GM12878 (cell line): ENCODE data around the gene NUP35.

Source experiments
- BCL3 ChIP-seq: IDR thresholded peaks from 2 replicates; pipeline ENCODE4 v1.6.1; 2011; ENCODE audit warnings: borderline replicate concordance, low read depth, mild to moderate bottlenecking, moderate library complexity, low read length; ENCODE audit not compliant: insufficient read depth, poor library complexity, severe bottlenecking
- BHLHE40 ChIP-seq, 2 experiments: fragments of 450-650 bp in 1 of 2; IDR thresholded peaks; 2 replicates each; pipeline ENCODE4 v1.6.1; 2011 to 2017; ENCODE audit warnings: low read depth in 2 of 2, borderline replicate concordance in 1 of 2, improper control_type of control experiment in 1 of 2, low read length in 1 of 2, mild to moderate bottlenecking in 1 of 2
- CTCF ChIP-seq, 3 experiments: IDR thresholded peaks in 2 of 3; conservative IDR thresholded peaks in 1 of 3; 2 replicates each; pipeline ENCODE4 v1.5.1; 2011; ENCODE audit warnings: low read depth in 3 of 3, low read length in 3 of 3, mild to moderate bottlenecking in 3 of 3, control low read depth in 2 of 3, moderate library complexity in 2 of 3, inconsistent platforms in 1 of 3, mixed read lengths in 1 of 3; ENCODE audit not compliant: control insufficient read depth in 2 of 3, insufficient read depth in 1 of 3; ENCODE audit errors: extremely low read depth in 1 of 3
- JUNB ChIP-seq: IDR thresholded peaks from 2 replicates; pipeline ENCODE4 v1.6.1; 2016; ENCODE audit warnings: antibody characterized with exemption, mild to moderate bottlenecking
- MYB ChIP-seq: fragments of 150-350 bp; IDR thresholded peaks from 2 replicates; pipeline ENCODE4 v1.6.1; 2014; ENCODE audit warnings: mild to moderate bottlenecking, low read depth, low read length, borderline replicate concordance
- NR2F1 ChIP-seq: fragments of 450-650 bp; conservative IDR thresholded peaks from 2 replicates; pipeline ENCODE4 v1.6.1; 2017; ENCODE audit warnings: mild to moderate bottlenecking
- POLR2A ChIP-seq: IDR thresholded peaks from 2 replicates; pipeline ENCODE4 v1.6.1; 2011; ENCODE audit warnings: low read depth, mild to moderate bottlenecking, low read length
- SREBF2 ChIP-seq: IDR thresholded peaks from 2 replicates; pipeline ENCODE4 v1.6.1; 2012; ENCODE audit warnings: mild to moderate bottlenecking, low read length
- TBL1XR1 ChIP-seq: IDR thresholded peaks from 2 replicates; pipeline ENCODE4 v1.6.1; 2012; ENCODE audit warnings: low read depth, low read length, improper control_type of control experiment
- ZNF384 ChIP-seq: IDR thresholded peaks from 2 replicates; pipeline ENCODE4 v1.6.1; 2012; ENCODE audit warnings: low read depth, mild to moderate bottlenecking, low read length, improper control_type of control experiment, borderline replicate concordance
- TF ChIP-seq, protein P1 (sequence below): fragments of 450-650 bp; IDR thresholded peaks from 2 replicates; pipeline ENCODE4 v1.6.1; 2018; ENCODE audit warnings: mild to moderate bottlenecking, low read depth, moderate library complexity; ENCODE audit not compliant: partially characterized antibody
- TF ChIP-seq, protein P2 (sequence below): IDR thresholded peaks from 2 replicates; pipeline ENCODE4 v1.6.1; 2012; ENCODE audit warnings: low read length, inconsistent platforms

GRCh38 chr2:183091954-183092345 lies 32.3 kb upstream of the NUP35 start:
- no peak for TF ChIP-seq CTCF (IDR thresholded peaks at IDR 0.05 in 2 of 3, conservative IDR thresholded peaks at IDR 0.05 in 1 of 3; ENCODE audit: control insufficient read depth in 2 of 3, extremely low read depth in 1 of 3, insufficient read depth in 1 of 3, low read depth in 3 of 3, low read length in 3 of 3)
- TF ChIP-seq BCL3, result no peak
- TF ChIP-seq, protein P1, sequence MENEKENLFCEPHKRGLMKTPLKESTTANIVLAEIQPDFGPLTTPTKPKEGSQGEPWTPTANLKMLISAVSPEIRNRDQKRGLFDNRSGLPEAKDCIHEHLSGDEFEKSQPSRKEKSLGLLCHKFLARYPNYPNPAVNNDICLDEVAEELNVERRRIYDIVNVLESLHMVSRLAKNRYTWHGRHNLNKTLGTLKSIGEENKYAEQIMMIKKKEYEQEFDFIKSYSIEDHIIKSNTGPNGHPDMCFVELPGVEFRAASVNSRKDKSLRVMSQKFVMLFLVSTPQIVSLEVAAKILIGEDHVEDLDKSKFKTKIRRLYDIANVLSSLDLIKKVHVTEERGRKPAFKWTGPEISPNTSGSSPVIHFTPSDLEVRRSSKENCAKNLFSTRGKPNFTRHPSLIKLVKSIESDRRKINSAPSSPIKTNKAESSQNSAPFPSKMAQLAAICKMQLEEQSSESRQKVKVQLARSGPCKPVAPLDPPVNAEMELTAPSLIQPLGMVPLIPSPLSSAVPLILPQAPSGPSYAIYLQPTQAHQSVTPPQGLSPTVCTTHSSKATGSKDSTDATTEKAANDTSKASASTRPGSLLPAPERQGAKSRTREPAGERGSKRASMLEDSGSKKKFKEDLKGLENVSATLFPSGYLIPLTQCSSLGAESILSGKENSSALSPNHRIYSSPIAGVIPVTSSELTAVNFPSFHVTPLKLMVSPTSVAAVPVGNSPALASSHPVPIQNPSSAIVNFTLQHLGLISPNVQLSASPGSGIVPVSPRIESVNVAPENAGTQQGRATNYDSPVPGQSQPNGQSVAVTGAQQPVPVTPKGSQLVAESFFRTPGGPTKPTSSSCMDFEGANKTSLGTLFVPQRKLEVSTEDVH, result no peak
- no peak for TF ChIP-seq NR2F1
- TF ChIP-seq MYB, result no peak
- TF ChIP-seq POLR2A, result no peak
- no peak for TF ChIP-seq JUNB
- TF ChIP-seq SREBF2, result no peak
- no peak for TF ChIP-seq ZNF384
- TF ChIP-seq, protein P2, sequence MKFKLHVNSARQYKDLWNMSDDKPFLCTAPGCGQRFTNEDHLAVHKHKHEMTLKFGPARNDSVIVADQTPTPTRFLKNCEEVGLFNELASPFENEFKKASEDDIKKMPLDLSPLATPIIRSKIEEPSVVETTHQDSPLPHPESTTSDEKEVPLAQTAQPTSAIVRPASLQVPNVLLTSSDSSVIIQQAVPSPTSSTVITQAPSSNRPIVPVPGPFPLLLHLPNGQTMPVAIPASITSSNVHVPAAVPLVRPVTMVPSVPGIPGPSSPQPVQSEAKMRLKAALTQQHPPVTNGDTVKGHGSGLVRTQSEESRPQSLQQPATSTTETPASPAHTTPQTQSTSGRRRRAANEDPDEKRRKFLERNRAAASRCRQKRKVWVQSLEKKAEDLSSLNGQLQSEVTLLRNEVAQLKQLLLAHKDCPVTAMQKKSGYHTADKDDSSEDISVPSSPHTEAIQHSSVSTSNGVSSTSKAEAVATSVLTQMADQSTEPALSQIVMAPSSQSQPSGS, result no peak
- no peak for TF ChIP-seq BHLHE40 (IDR thresholded peaks at IDR 0.05; ENCODE audit: borderline replicate concordance in 1 of 2, low read depth in 2 of 2, low read length in 1 of 2)
- no peak for TF ChIP-seq TBL1XR1
